GM18526 (cell line): ENCODE data around the gene UCN.

Source experiments
- POLR2A ChIP-seq: IDR thresholded peaks from 3 replicates; pipeline ENCODE4 v1.6.1; 2011; ENCODE audit not compliant: insufficient read length; ENCODE audit errors: extremely low read depth

UCN gene

DNA sequence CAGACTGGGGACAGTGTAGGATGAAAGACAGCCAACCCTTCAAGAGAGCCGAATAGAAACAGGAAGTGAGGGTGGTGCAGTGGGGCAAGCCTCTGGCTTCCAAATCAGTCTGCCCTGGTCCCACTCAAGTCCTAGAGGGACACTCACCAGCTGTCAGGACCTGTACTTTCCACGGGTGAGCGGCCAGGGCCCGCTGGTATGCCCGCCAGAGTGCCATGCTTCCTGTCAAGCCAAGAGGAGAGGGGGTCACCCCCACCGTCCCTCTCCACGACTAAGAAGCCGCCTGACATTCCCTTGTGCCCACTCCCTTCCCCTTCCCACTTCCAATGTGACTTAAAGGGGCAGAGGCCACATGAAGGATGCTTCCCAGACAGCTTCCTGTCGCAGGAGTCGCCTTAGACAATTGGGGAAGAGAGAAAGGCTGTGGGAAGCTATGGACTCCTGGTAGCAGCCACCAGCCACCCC, 14.1 kb upstream of the UCN start:
- no peak for TF ChIP-seq POLR2A

DNA sequence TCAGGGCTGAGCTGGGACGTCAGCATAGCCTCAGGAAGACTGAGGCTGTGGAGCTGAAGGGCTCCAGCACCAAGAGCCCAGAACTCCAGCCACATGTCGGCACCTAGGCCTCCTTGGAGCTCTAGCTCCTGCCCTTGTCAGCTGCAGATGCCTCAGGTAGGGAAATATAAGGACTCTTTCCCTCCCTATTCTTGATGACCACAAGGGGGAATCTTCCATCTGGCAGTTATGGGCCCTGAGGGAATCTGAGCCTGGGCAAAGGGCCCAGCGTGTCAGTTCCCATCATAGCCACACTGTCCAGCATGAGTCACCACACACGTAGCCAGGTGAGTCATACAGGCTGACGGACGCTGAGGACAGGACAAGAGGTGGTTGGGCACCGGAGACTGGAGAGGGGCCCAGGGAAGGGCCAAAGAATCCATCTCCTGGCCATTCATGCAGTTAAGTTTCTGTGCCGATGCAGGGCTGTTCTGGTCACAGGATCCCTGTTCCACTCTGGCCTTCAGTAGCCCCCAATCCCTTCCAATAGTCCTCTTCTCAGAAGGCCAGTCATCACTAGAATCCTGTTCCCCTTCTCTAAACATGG, 12.8 kb upstream of the UCN start:
- no peak for TF ChIP-seq POLR2A

DNA sequence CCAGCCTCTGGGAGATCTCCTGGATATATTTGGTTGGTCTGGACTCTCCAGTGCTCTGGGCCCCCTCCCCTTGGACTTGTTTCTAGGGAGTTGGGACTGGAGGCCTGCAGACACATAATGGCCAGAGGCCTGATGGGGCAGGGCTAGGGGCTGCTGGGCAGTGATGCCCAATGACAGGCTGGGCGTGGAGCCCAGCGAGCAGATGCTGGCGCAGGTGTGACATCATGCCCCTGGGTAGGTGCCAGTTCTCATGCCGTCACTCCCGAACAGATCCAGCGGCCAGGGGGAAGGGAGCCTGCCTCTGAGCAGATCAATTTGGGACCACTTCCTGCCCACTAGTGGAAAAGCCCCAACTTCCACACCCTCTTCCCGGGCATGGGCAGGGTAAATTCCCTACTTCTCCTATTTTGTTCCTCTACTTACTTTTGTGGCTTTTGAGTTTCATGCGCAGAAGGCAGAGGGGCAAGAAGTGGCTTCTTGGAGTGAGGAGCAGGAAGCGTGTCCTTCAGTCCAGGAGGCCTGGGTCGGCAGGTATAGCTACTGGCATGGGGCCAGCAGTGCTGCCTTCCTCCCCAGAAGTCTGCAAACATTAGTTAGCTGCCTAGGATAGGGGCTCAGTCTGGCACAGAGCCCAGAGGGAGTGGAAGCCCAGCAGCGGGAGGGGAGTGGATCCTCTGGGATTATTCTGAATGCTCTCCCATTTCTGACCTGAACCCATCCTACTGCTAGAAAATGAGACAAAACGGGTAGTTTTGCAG, 8.6 kb upstream of the UCN start:
- no peak for TF ChIP-seq POLR2A

DNA sequence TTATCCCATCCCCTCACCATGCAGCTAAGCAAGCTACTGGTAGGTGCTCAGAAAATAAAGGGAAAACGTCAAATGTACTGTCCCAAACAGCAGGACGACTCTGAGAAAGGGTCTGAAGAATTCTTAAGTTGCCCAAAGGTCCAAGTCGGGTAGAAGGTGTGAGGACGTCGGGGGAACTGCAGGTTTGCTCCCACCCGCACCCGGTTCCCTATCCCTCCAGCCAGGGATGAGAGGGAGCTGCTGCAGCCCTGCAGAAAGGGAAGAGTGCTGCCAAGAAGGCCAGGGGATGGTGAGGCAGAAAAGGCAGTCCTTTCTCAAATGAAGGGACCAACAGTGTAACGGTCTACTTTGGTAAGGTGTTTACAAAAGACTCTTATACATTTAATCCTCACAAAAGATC, 6.9 kb upstream of the UCN start:
- no peak for TF ChIP-seq POLR2A

DNA sequence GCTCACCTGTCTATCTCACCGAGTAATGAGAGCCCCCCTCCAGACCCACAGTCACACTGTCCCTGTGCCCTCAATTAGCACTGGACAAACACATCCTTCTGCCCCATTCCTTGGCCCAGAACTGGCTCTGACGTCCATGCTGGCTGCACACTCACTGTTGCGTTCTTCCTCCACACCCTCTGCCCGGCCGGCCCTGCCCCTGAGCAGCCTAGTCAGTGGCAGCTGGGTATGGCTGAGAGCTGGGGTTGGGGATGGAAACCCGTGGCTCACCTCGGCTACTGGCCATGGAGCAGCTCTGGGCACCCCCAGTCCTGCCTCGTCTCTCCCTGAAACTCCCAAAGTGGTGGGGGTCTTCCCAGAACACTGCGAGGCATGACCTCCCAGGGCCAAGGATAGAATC, 6.5 kb upstream of the UCN start:
- TF ChIP-seq POLR2A: no peak

DNA sequence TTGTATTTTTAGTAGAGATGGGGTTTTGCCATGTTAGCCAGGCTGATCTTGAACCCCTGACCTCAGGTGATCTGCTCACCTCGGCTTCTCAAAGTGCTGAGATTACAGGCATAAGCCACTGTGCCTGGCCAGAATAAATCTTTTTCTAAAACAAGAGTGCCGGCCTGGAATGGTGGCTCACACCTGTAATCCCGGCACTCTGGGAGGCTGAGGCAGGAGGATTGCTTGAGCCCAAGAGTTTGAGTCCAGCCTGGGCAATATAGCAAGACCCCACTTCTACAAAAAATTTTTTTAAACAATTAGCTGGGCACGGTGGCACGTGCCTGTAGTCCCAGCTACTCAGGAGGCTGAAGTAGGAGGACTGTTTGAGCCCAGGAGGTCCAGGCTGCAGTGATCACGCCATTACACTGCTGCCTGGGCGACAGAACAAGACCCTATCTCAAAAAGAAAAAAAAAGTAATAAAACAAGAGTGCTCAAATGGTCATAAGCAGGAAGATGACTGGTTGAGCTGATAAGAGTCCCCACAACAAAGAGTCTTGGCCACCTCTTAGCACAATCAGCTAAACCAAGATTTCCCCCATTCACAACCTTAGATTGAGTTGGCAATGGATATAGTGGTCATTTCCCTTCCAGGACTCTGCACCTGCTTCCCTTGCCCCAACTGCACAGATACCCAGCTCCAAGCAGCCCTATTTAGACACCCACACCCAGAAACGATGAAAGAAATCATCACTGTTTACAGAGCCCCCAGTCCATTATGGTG, 5.8 kb upstream of the UCN start:
- TF ChIP-seq POLR2A: no peak

DNA sequence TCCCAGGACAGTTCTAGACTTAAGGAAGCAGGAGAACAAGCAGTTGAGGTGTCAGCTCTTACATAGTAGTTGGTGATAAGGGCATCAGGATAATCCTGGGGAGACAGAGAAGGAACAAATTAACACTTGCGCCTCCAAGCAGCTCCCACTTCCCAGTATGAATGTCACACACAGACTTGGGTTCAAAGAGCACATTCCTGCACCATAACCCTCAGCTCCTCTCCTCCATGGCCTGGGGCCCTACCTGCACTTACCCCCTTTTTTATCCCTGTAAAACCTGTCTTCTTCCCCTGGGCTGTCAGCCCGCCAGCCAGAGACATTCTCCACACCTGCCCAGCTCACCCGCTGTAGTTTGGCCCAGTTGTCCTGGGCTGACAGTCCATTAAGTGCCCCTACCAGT, 3.9 kb upstream of the UCN start:
- no peak for TF ChIP-seq POLR2A

DNA sequence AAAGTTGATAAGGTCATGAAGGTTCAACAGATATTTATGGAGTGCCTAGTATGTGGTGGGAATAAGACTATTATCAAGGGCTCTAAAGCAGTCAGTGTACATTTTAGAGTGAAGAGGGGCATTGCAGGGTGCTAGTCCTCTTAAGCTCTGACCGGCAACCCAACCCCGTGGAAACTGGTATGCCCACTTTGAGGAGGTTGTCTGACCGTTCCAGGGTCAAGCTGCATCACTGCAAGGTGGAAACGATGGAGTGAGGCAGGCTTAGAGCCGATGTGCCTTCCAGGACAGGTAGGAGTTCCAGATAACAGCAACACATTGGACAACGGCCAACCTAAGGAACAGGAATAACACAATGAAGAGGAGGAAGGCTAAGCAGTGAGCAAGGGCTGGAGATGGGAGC, 1.4 kb upstream of the UCN start:
- TF ChIP-seq POLR2A: no peak

DNA sequence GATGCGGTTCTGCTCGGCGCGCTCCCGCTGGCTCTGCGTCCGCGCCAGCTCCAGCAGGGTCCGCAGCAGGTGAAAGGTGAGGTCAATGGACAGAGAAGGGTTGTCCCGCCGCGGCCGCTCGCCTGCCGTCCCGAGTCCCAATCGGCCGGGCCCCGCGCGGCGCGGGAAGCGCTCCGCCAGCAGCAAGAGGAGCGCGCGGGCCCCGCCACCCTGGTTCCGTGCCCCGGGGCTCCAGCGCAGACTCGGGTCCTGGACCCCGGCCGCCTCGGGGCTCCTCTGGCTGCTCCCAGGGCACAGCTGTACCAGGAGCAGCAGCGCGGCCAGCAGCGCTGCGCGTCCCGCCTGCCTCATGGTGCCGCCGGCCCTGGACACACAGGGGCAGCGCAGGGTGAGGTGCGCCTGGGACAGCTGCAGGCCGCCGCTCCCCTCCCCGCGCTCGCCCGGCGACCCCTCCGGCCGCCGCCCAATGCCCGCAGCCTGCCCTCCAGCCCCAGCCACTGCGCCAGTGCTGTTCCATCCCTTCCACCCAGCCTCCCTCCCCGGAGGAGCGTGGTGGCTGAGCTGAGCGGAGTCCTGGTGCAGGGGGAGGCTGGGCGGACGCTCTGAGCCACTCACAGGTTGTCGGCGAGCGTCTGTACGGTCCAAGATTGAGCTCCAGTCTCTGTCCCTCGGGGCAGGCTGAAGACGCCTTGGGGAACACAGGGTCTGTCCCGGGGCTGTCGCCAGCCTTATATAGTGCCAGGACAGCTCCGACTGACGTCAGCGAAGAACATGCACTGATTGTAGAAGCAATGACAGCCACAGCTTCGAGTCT, 493 bp downstream of the UCN start:
- no peak for TF ChIP-seq POLR2A

DNA sequence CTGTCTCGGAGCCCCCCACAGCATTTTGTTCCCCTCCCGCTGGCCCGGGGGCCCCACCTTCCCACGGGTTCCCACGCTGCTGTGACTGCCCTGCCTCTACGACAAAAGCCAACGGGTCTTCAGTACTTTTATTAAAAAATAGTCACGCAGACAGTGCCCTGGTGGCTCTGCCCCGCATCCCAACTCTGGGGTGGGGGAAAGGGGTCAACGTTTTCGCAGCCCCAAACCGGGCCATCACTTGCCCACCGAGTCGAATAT, 1.0 kb downstream of the UCN start:
- no peak for TF ChIP-seq POLR2A

DNA sequence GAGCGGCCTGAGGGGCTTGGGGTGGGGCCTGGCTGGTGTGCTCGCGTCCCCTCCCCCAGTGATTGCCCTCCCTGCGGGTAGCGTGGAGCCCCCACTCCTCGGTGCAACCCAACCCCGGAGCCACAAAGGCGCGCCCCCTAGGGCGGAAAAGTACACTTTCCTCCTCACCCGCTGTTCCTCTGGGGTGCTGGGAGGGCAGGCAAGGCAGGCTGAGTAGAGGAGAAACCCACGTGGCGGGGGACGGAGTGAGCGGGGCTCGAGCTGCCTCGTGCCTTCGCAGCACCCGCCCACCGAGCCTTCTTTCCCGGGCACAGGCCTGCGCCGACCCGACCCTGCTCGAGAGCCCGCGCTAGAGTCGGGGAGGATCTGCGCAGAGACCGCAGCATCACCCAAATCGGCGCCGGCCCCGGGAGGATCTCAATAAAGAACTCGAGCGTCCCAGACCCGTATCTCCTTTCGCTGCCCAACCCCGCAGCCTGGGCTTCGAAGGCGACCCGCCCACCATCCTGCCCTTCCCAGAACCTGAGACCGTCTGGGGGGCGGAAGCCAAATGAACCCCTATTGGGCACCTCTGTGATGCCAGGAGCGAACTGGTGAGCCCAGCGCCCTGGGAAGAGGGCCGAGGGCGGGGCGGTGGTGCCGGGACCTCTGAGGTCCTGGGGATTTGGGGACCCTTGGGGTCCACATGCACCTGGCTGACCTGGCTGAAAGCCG, 1.5 kb downstream of the UCN start:
- TF ChIP-seq POLR2A: no peak

DNA sequence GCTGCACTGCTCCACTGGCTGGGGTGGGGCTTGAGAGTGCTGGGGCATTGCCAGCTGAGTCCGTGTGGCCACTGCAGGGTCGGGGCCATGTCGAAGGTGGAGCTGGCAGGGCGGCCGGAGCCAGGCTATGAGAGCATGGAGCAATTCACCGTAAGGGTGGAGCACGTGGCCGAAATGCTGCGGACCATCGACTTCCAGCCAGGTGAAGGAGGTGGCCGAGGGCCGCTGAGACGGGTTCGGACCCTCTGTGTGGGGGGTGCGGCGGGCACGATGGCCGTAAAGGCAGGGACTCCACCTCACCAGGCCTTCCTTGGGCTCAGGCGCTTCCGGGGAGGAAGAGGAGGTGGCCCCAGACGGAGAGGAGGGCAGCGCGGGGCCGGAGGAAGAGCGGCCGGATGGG, 2.1 kb downstream of the UCN start:
- TF ChIP-seq POLR2A: no peak

DNA sequence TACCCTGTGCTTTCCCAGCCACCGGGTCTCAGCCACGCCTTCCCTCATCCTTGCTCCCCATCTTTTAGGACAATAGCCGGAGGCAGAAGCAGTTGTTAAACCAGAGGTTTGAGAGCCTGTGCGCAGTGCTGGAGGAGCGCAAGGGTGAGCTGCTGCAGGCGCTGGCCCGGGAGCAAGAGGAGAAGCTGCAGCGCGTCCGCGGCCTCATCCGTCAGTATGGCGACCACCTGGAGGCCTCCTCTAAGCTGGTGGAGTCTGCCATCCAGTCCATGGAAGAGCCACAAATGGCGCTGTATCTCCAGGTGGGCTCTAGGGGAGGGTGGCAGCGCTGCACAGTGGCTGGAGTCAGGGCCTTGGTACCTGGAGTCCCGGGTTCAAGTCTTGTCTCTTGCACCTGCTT, 2.7 kb downstream of the UCN start:
- TF ChIP-seq POLR2A: no peak

DNA sequence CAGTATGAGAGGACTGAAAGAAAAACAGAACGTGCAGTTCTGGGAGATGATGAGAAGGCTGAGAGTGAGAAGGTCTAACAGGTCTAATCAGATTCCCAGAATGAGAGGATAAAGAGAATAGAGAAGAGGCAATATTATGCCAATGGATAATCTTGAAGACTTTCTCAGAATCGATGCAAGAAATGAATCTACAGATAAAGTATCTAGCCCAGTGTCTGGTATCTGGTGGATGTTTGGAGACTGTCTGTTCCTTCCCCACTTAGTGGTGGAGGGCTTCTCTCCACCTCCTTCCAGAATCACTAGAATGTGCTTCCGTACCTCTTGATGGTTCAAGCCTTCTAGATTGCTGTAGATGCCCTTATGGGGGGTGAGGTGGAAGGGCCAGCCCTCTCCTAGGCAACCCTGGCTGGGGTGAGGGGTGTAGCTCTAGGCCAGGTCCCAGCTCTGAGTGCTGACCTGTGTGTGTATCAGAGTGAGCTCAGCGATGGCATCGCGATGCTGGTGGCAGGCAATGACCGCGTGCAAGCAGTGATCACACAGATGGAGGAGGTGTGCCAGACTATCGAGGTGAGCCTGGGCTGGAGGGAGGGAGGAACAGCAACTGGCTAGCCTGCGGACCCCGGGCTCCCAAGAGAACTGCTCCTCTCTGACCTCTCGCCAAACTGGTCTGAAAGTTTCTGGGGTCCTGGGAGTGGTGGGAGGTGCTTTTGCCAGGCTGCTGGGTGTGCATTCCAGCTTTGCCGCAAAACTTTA, 3.6 kb downstream of the UCN start:
- no peak for TF ChIP-seq POLR2A
